Activated CD4-positive, CD25-positive, alpha-beta regulatory T cell treated with anti-CD3 and anti-CD28 coated beads, Interleukin-2, amount 50 U/mL, for 16 hours (primary cell): ENCODE data around the gene PPP1R3C.

Source experiments
- DNase-seq: peaks from one replicate; pipeline ENCODE4 v3.0.0-alpha.2; 2020; ENCODE audit warnings: low read depth, low spot score

Gene PPP1R3C

DNA sequence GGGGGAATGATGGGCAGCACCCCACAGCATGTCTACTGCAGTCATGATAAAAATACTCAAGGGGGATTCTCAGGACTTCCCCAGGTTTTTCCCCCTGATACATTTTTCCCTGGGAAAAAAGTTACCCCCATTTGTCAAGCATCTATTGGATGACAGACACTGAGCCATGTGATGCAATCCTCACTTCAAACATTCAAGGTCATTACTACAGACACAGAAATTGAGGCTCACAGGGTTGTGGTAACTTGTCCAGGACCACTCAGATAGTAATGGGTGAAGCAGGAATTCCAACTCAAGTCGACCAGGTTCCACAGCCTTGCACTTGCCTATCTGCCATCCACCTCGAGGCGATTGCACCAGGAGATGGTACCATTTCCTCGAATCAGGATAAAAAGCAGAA lies 31.7 kb downstream of the PPP1R3C start:
- DNase-seq = no peak

DNA sequence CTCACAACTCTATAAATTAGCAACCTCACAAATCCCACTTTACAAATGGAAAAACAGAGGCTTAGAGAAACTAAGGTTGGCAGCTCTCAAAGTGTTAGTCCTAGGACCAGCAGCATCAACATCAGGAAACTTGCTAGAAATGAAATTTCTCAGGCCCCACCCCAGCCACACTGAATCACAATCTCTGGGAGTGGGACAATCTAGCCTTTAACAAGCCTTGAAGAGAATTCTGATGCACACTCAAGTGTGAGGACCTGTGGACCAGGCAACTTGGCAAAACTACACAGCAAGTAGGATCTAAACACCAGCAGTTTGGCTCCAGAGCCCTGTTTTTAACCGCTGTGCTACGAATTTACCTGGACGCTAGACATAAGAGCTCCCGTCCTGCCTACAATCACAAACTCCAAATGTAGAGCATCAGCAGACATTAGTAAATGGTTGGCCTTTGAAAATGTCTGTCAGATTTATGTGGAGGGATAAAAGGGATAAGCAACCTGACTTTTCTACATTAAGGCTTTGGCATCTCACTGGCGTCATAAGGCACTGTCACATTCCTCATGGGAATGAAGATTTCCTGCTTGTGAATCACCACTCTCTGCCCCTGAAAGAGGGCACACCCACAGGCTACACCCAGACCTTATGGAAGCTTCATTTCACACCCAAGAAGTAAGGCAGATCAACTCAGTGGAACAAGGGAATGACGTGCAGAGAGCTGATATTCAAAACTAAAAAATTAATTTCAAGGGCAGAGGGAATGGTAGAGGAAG lies 34.5 kb downstream of the PPP1R3C start:
- DNase-seq = no peak

DNA sequence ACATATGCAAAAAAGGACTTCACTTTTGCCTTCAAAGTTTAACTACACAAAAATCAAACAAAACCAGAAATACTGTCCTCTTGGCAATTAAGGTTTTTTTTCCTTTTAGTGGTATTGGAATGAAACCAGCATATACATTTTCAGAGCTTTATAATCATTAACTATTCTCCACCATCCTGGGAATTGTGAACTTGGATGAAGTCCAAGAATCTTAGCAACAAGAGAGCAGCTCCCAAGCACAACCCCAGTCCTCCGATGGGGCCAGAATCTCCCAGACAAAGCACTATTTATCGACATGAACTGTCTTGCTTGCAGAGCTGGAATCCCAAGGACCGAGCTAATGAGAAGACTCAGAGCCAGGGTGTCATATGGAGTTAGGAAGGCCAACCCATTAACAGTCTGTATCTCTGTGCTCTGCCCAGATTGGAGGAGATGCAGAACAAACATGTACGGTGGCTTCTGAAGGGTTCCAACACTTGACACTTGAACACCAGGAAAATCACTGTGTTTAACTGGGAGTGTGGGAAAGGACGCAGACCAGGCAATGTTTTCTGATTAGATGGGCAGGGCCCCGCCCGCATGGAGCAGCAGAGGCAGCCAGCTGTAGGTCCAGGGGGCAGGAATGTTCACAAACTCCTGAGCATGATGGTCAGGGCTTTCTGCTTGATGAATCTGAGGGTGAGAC lies 35.5 kb downstream of the PPP1R3C start:
- DNase-seq = no peak

DNA sequence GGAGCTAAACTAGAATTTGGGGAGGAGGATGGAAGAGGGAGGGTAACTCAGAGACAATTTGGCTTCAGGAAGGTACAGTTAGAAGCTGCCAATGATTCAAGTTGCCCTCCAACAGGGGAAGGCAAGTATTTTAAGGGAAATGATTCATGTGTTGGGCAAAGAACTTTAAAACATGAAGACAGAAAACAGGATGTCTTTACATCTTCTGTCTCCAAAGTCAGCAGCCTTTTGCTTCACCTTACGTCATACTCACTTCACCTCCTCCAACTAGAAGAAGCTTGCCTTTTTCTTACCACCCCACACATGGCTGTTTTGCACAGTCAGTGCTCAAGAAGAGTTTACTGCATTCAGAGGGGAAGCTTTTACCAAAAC lies 36.1 kb downstream of the PPP1R3C start:
- DNase-seq = no peak

DNA sequence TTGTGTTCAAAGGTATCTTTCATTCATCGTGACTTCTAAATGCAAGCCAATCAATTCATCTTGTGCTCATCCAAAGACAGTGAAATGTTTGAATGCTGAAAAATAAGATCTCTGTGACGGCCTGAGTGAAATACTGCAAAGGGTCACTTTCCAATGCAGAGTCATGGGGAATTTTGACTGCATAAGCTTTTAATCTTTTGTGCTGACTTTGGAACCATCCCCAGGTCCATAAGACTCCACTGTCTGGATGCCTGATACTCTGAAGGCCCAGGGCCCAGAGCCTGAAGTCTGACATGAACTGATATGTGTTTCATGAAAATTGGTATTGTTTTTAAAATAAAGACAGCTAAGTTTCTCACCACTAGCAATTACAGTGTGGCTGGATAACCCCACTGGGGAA lies 39.0 kb downstream of the PPP1R3C start:
- DNase-seq = no peak

DNA sequence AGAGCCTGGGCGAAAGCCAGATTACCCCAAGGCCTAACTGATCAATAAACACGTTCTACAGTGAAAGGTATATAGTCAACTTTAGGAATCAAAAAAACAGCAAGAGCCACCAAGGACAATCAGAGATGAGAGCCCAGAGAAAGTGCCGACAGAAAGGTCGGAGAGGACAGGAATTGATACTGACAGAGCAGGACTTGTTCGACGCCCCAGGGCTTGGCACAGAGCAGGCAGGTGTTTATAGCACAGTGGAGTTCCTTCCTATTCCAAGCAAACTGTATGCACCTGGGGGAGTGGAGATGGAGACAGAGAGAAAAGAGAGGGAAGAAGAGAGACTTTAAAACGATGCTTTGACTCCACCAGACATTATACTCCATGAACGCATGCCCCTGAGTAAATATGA lies 39.5 kb downstream of the PPP1R3C start:
- DNase-seq = no peak

DNA sequence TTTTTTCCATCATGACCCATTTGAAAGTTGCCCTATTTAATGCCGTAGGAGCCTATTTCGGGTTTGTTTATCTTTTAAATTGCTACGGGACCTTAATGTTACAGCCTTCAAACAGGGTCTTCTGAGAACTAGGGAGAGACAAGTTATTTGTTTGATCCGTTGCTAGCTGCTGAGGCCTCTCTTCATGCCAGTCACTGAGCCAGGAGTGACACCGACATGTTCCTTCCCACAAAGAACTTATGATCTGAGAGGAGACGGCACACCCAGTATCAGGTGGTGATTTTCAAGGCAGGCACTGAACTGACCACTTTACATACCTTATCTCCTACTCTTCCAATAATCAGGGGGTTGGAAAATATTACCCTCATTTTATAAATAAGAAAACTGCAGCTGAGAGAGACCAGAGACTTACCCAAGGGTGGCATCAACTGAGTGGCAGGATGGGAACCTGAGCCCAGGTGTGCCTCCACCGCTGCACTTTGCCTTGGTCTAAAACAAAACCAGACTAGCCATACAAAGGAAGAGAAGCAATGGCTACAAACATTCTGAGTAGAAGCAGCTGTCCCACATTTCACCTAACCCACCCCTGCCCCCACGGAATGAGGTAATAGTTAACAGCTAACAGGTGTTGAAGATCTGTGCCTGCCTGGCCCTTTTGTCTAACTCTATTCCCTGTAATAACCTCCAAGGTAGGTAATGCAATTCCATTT lies 40.5 kb downstream of the PPP1R3C start:
- no peak for DNase-seq

DNA sequence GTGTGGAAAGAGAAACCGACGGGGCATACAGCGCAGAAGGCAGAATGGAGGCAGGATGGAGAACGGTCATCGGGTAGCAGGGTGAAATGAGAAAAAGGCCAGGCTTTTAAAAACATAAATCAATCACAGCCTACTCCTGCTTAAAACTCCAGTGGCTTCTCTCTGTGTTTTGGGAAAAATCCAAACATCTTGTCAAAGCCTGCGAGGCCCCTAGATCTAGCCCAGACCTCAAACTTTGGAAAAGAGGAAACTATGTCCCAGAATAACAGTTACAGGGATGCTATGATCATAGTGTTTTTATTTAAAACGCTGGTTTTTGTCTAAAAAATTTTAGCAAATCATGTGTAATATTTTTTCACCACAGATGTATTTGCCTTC lies 41.1 kb downstream of the PPP1R3C start:
- no peak for DNase-seq

DNA sequence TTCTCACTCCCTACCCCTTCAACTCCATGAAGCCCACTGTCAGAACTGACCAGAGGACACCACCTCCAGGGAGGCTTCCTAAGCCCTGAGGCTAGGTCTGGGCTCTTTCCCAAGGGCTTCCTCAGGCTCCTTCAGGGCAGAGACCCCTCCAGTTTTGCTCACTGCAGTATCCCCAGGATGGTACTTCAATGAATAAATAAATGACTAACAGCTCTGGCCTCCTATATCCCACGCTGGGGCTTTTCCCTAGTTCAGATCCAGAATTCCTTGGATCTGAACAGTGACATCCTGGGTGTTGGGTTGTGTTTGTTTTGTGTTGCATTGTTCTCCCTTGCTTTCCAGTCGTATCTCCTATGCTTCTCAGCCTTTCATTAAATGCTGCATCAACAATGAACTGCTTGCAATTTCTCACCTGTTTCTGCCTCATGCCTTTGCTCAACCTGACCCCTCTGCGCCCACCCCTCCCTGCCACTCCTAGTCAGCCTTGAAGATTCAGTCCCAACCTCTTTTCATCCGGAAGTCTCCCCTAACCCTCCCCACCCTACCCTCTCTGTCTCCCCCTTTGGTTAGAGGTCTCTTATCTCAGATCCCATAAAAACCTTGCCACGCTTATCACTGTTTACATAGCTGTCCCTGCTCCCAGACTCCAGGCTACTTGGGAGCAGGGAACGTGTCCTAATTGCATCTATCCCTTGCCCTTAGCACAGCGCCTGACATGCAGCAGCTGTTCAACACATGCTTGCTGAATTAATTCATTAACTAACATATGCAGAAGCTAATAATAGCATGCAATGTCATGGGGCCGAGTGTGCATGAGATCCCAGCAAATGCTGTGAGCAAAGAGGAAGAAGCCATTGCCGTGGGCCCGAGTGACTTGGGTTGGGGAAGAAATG lies 41.7 kb downstream of the PPP1R3C start:
- DNase-seq = no peak

DNA sequence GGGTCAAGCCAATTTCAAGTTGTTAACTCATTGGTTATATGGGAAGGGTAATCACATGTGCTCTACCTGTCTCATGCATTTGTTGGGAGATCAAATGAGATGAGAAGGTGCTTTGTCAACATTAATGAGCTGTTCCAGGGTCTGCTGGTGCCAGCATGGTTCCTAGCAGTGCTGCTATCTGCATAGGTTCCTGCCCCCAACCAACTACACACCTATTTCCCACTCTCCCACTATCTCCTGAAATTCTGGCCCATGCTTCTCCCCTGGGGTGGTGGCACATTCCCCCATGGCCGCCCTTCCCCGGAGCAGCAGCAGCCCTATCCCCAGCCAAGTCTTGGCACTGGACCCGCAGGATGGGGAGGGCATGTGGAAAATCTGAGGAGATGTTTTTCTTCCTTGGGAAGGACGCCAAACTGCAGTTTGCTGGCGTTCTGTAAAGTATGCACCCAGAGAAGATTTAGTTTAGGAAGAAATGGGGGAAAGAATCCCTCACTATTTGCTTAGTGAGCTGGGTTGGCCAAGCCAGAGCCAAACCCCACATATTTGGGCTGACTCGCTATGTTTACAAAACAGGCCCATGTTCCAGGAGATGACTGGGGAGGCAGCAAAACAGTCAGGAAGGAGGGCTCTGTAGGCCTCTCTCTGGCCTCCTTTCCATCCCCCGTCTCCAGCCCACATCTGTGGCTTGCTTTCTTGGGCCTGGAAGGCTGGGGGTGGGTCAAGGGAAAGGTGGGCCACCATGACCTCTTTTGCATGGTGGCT lies 42.5 kb downstream of the PPP1R3C start:
- DNase-seq = no peak

DNA sequence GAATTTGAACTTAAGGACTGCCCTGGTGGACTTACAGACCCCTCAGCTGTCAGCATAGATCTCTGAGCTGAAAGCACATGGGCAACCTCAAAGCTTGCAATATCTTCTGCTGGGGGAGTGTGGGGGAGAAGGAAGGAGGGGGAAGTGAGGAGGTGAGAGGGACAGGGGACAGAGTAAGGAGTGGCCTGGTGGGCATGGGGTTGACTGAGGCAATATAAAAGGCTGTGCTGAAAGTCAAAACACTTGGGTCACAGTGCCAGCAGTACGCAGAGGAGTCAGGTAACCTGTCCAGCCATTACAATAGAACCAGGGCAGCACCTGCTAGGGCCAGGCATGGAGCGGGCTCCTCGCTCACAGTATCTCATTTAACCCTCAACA lies 43.2 kb downstream of the PPP1R3C start:
- DNase-seq = no peak

DNA sequence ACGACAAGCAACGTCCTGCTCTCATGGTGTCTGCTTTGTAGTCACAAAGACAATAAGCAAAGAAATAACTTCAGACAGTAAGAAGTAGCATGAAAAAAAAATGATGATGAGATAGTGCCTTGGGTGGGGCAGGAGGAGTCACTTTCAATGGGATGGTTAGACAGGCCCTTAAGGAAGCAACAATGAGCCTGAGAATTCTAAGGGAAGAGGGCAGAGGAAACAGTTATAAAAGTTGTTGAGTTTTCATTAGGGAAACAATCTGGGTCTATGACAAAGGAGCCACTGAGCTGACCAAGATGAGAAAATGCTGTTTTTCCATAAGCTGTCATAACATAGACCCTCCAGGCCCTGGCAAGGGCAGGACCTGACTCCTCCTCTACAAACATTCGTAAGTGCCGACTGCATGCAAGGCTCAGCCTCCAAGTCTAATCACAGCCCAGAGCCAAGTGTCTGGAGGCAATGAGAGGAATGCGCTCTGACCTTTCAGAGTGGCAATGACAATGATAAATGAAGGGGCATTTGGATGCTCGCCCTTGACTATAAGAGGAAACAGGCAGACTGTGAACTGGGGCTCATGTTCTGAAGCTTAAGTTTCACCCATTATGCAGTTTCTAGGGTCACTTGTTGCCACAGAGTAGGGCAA lies 43.7 kb downstream of the PPP1R3C start:
- DNase-seq = no peak

DNA sequence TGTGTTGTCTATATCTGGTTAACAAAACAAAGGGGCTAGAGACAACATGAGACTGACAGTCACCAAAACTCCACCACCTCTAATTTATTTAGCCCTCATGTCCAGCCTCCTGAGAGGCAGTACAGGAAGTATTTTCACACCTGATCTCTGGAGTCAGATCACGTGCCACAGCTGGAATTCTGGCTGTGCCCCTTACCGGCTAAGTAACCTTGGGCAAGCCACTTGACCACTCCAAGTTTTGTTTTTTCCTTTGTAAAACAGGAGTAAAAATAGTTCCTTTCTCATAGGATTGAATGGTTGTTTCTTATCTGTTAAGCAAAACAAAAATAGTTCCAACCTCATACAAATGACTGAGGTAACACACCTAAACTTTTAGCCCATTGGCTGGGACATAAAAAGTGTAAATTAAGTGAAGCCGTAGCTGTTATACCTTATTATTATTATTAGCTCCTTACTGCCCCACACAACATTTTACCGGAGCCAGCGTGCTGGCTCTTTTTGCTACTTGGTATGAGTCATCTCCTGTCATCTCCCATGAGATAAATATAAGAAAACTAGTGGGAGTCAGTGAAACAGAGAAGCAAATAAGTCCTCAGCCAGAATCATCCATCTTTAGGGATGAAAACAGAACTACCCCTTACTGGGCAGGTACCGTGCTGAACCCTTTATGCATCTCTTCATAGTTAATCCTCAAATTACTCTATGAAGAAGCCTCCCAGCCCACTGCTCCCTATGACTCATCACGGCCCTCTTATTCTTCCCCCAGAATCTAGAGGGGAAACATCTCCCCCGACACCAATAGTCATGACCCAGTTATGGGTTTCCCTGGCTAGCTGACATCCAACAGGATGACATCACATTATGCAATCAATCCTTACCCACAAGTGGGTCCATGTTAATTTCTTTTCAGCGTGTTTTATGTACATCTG lies 44.9 kb downstream of the PPP1R3C start:
- DNase-seq = no peak

DNA sequence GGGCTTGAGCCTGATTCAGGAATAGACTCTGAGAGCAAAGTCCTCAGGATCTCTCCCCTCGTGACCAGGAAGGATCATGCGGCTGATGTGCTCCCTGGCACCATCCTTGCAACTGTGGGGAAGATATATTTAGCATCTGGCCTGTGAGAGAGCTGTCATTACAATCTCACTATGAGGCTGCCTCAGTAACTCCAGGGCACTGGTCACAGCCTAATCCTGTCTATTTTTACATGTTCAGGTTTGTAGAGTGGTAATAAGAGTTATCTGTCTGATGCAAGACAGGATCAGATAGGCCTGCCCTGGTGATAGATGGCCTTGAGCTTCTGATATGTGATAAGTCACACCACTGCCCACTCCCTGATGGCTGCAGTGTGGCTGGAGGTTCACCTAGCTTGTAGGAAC lies 50.7 kb downstream of the PPP1R3C start:
- no peak for DNase-seq

DNA sequence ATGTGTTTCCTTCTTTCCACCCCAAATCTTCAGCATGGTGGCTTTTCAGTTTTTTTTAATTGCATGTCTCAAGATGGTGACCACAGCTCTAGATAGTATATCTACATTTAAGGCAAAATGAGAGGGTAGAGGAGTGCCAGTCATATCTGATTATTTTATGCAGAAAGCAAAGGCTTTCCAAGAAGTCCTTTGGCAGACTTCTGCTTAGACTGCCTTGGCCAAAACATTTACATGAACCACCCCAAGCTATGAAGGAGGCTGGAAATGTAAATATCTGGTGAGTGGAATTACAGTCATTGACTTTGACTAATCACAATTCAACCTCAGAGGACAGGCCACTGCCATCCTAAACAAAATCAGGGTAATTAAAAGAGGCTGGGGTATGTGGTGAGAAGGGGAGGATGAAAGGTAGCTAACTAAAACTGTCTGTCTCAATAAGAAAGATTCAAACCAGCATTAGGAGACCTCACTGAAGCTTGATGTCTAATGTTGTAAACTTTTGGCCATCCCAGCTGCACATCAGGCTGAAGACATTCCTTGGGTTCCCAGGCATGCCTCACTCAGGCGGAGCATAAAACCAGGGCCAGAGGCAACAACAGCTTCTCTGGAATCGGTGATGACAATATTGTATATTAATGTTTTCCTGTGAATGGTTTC lies 53.4 kb downstream of the PPP1R3C start:
- DNase-seq = no peak
